Measurements from ENCODE around the gene SCD5. TPM values are rescaled to one million over a fixed set of nuclear protein-coding genes. Genes with fewer than 3 reads are reported as not detected.

SCD5 gene
- total and polyA plus RNA-seq, 9 of the 15 experiments (the other 6 are each of a cell fraction or from before 2014, with no cell fraction given), result 0.01 to 0.20 (median 0.03) TPM; not detected in 5

DNA sequence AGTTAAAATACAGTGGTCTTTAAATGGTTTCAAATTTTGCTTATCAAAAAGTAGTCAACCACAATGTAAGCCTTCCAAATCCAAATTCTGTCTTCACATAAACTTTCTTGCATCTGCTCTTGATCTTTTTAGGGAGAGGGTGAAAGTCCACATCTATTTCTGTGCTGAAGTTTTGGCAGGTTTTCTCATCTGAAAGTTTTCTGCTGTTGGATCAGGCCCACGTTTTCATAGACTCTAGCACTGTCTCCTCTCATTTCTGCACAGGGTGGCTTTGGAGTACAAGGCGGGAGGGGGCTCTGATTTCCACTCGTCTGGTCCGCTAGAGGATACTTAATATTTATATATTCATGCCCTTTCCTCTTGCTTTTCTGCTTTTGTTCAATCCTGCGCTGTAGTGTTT lies 218.7 kb downstream of the SCD5 start:
- Histone ChIP-seq H3K4me1 (replicated peaks in 1 of 2; ENCODE audit: control insufficient read depth in 2 of 2, insufficient read depth in 2 of 2, low read length in 2 of 2) (no peaks in the 10 kb centered on the region), H3K36me3 (ENCODE audit: control insufficient read depth, insufficient read depth, low read length) (no peaks in the 10 kb centered on the region), H3K9me3 (replicated peaks; ENCODE audit: control insufficient read depth, insufficient read depth, low read depth, low read length) (no peaks in the 10 kb centered on the region), H2AFZ (ENCODE audit: low read depth, low read length) (no peak overlapping the region), H3K27ac (ENCODE audit: extremely low read depth, low read depth, low read length) (no peak overlapping the region), H3K4me3 (no peak overlapping the region), H4K20me1 (replicated peaks; ENCODE audit: control insufficient read depth, insufficient read depth, low read length) (no peaks in the 10 kb centered on the region), H3K79me2 (ENCODE audit: control insufficient read depth, insufficient read depth, low read length) (no peaks in the 10 kb centered on the region), H3K9me1 (ENCODE audit: control insufficient read depth, insufficient read depth, low read length) (no peaks in the 10 kb centered on the region), H3K4me2 (ENCODE audit: insufficient read depth, low read length) (no peak overlapping the region), H3K27me3 (ENCODE audit: control insufficient read depth in 2 of 2, insufficient read depth in 2 of 2, low read length in 2 of 2) (peaks cover 4 to 12% of the 10 kb centered on the region in 2 experiments; a peak in 2 of 5 replicates), H3K9ac (ENCODE audit: insufficient read depth in 1 of 2, low read depth in 2 of 2, low read length in 2 of 2) (no peak overlapping the region)
- CTCF ChIA-PET (ENCODE audit: low intra/inter-chr PET ratio), result no interaction called here
- no TSS peak for BruUV-seq (replicated peaks)
- in situ Hi-C loops (cut with MboI), result no loop called here
- no peak for ATAC-seq
- DNase-seq (ENCODE audit: extremely low read depth in 1 of 4, low spot score in 3 of 4), result no peak
- POLR2A ChIA-PET, result no interaction called here
- intact Hi-C loops (cut with micrococcal nuclease), result no loop called here
- no peak for FAIRE-seq
- WGBS (ENCODE audit: insufficient coverage, low coverage, missing lambda C conversion rate), result 0% methylated on average over 5 of the region's 5 CpGs
- TF ChIP-seq E2F3 (CRISPR knock-in tag; IDR thresholded peaks at IDR 0.05) (no peak), RBBP5 (IDR thresholded peaks at IDR 0.05; ENCODE audit: borderline replicate concordance, insufficient read depth, low read length, poor library complexity, severe bottlenecking) (no peak), ZNF263 (CRISPR knock-in tag; IDR thresholded peaks at IDR 0.05; ENCODE audit: borderline replicate concordance) (no peak), DDX20 (tag; IDR thresholded peaks at IDR 0.05; ENCODE audit: low read depth) (no peak), MED1 (CRISPR knock-in tag; IDR thresholded peaks at IDR 0.05; ENCODE audit: borderline replicate concordance) (no peak), ZNF764 (CRISPR knock-in tag; IDR thresholded peaks at IDR 0.05; ENCODE audit: low read depth) (no peak)
- TF ChIP-seq, protein P1, sequence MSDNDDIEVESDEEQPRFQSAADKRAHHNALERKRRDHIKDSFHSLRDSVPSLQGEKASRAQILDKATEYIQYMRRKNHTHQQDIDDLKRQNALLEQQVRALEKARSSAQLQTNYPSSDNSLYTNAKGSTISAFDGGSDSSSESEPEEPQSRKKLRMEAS (CRISPR knock-in tag; IDR thresholded peaks at IDR 0.05), result no peak
- TF ChIP-seq, protein P2, sequence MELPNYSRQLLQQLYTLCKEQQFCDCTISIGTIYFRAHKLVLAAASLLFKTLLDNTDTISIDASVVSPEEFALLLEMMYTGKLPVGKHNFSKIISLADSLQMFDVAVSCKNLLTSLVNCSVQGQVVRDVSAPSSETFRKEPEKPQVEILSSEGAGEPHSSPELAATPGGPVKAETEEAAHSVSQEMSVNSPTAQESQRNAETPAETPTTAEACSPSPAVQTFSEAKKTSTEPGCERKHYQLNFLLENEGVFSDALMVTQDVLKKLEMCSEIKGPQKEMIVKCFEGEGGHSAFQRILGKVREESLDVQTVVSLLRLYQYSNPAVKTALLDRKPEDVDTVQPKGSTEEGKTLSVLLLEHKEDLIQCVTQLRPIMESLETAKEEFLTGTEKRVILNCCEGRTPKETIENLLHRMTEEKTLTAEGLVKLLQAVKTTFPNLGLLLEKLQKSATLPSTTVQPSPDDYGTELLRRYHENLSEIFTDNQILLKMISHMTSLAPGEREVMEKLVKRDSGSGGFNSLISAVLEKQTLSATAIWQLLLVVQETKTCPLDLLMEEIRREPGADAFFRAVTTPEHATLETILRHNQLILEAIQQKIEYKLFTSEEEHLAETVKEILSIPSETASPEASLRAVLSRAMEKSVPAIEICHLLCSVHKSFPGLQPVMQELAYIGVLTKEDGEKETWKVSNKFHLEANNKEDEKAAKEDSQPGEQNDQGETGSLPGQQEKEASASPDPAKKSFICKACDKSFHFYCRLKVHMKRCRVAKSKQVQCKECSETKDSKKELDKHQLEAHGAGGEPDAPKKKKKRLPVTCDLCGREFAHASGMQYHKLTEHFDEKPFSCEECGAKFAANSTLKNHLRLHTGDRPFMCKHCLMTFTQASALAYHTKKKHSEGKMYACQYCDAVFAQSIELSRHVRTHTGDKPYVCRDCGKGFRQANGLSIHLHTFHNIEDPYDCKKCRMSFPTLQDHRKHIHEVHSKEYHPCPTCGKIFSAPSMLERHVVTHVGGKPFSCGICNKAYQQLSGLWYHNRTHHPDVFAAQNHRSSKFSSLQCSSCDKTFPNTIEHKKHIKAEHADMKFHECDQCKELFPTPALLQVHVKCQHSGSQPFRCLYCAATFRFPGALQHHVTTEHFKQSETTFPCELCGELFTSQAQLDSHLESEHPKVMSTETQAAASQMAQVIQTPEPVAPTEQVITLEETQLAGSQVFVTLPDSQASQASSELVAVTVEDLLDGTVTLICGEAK (IDR thresholded peaks at IDR 0.05), result no peak
- TF ChIP-seq, protein P2 (CRISPR knock-in tag; IDR thresholded peaks at IDR 0.05), result no peak
- TF ChIP-seq, protein P3, sequence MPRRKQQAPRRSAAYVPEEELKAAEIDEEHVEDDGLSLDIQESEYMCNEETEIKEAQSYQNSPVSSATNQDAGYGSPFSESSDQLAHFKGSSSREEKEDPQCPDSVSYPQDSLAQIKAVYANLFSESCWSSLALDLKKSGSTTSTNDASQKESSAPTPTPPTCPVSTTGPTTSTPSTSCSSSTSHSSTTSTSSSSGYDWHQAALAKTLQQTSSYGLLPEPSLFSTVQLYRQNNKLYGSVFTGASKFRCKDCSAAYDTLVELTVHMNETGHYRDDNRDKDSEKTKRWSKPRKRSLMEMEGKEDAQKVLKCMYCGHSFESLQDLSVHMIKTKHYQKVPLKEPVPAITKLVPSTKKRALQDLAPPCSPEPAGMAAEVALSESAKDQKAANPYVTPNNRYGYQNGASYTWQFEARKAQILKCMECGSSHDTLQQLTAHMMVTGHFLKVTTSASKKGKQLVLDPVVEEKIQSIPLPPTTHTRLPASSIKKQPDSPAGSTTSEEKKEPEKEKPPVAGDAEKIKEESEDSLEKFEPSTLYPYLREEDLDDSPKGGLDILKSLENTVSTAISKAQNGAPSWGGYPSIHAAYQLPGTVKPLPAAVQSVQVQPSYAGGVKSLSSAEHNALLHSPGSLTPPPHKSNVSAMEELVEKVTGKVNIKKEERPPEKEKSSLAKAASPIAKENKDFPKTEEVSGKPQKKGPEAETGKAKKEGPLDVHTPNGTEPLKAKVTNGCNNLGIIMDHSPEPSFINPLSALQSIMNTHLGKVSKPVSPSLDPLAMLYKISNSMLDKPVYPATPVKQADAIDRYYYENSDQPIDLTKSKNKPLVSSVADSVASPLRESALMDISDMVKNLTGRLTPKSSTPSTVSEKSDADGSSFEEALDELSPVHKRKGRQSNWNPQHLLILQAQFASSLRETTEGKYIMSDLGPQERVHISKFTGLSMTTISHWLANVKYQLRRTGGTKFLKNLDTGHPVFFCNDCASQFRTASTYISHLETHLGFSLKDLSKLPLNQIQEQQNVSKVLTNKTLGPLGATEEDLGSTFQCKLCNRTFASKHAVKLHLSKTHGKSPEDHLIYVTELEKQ (CRISPR knock-in tag; IDR thresholded peaks at IDR 0.05), result no peak
